Testis (tissue), 3 donors: Measurements from ENCODE around the gene GP1BB. TPM values are rescaled to one million over a fixed set of nuclear protein-coding genes. Genes with fewer than 3 reads are reported as not detected.

Experiments
- DNase-seq: peaks from one replicate; pipeline ENCODE4 v3.0.0-alpha.2; 2019
- H3K27ac ChIP-seq, 2 donors: fragments of 200-600 bp; sonication (generic); one replicate each; pipeline ENCODE4 v1.5.1; 2019
- H3K27me3 ChIP-seq: fragments of 200-600 bp; sonication (generic); one replicate; pipeline ENCODE4 v1.5.1; 2019
- H3K36me3 ChIP-seq: fragments of 200-600 bp; sonication (generic); one replicate; pipeline ENCODE4 v1.5.1; 2017; ENCODE audit warnings: low read depth; ENCODE audit errors: missing control alignments
- H3K4me1 ChIP-seq: fragments of 200-600 bp; sonication (generic); one replicate; pipeline ENCODE4 v1.5.1; 2019
- H3K4me3 ChIP-seq, 2 donors: fragments of 200-600 bp; sonication (generic); one replicate each; pipeline ENCODE4 v1.5.1; 2017 to 2019
- H3K9me3 ChIP-seq: fragments of 200-600 bp; sonication (generic); one replicate; pipeline ENCODE4 v1.5.1; 2017
- CTCF ChIP-seq, 3 experiments: fragments of 450-650 bp in 2 of 3; fragments of 200-600 bp in 1 of 3; sonication (generic) in 1 of 3; IDR thresholded peaks; one replicate each; pipeline ENCODE4 v1.5.1; 2016 to 2019; ENCODE audit warnings: antibody characterized with exemption in 3 of 3, mild to moderate bottlenecking in 2 of 3, moderate library complexity in 1 of 3
- POLR2A ChIP-seq: fragments of 450-650 bp; IDR thresholded peaks from one replicate; pipeline ENCODE4 v1.6.1; 2017; ENCODE audit warnings: antibody characterized with exemption, mild to moderate bottlenecking, moderate library complexity
- WGBS, 2 donors: methylation state at CpG; one replicate each; pipeline ENCODE4 v1.1.5; 2018; 5-methylcytosine and 5-hydroxymethylcytosine counted together
- intact Hi-C: fragments of 100-400 bp; cut with DNase I; formaldehyde crosslinking; loops from one replicate; pipeline ENCODE4 v1.15.1; 2023; ENCODE audit warnings: low total_unique reads
- polyA plus RNA-seq: library from polyadenylated mRNA; stranded (reverse); fragments of 350-450 nt; fragmentation: Illumina TruSeq; extraction: RNeasy Lipid Tissue Mini Kit (QIAGEN cat#74804); gene quantifications from one replicate; pipeline ENCODE4 v1.2.3, GENCODE V29; 2014; ENCODE audit warnings: low read depth, low replicate concordance; ENCODE audit not compliant: insufficient read depth
- total RNA-seq, 2 donors: library from RNA; depleted of rRNA; stranded (reverse); fragments of >200 nt; gene quantifications; one replicate each; pipeline ENCODE4 v1.2.3, GENCODE V29; 2016

The GP1BB gene
- total and polyA plus RNA-seq, 3 donors from 2014 or later = 28.0 to 65.1 TPM; not detected in 1

- intact Hi-C loops = no loop called here
- H3K4me1 ChIP-seq = no peaks in the 10 kb centered on the region
- no peaks in the 10 kb centered on the region for H3K27me3 ChIP-seq
- no peak for TF ChIP-seq POLR2A
- TF ChIP-seq CTCF (IDR thresholded peaks at IDR 0.05) = no peak
- H3K4me3 ChIP-seq = no peak overlapping the region
- no peak overlapping the region for H3K27ac ChIP-seq
- no peaks in the 10 kb centered on the region for H3K36me3 ChIP-seq
- DNase-seq = no peak
- H3K9me3 ChIP-seq = no peaks in the 10 kb centered on the region
- 88 to 93% methylated on average over 6 of the region's 6 CpGs for WGBS, 2 donors
Measured at GRCh38 chr22:19700790-19701419, 22.4 kb upstream of the GP1BB start.

- H3K36me3 ChIP-seq = no peaks in the 10 kb centered on the region
- H3K27me3 ChIP-seq = no peaks in the 10 kb centered on the region
- 89 to 92% methylated on average over 10 of the region's 10 CpGs for WGBS, 2 donors
- no peaks in the 10 kb centered on the region for H3K4me1 ChIP-seq
- intact Hi-C loops = no loop called here
- H3K4me3 ChIP-seq = no peak overlapping the region
- DNase-seq = no peak
- H3K27ac ChIP-seq = no peak overlapping the region
- no peaks in the 10 kb centered on the region for H3K9me3 ChIP-seq
- TF ChIP-seq POLR2A = no peak
- no peak for TF ChIP-seq CTCF (IDR thresholded peaks at IDR 0.05)
Measured at GRCh38 chr22:19701420-19702145, 21.8 kb upstream of the GP1BB start.

- no peak overlapping the region for H3K4me3 ChIP-seq
- H3K36me3 ChIP-seq = no peaks in the 10 kb centered on the region
- no peaks in the 10 kb centered on the region for H3K9me3 ChIP-seq
- intact Hi-C loops = no loop called here
- H3K4me1 ChIP-seq = no peaks in the 10 kb centered on the region
- WGBS, 2 donors = 87 to 88% methylated on average over 9 of the region's 9 CpGs
- DNase-seq = peak; percentile 6
- TF ChIP-seq POLR2A = no peak
- TF ChIP-seq CTCF (IDR thresholded peaks at IDR 0.05) = no peak
- no peak overlapping the region for H3K27ac ChIP-seq
- H3K27me3 ChIP-seq = no peaks in the 10 kb centered on the region
Measured at GRCh38 chr22:19703869-19704268, 19.5 kb upstream of the GP1BB start.

GRCh38 chr22:19704355-19705015 is 18.9 kb upstream of the GP1BB start:
- TF ChIP-seq CTCF (IDR thresholded peaks at IDR 0.05) (no peak), POLR2A (no peak)
- H3K4me1 ChIP-seq = no peaks in the 10 kb centered on the region
- no peaks in the 10 kb centered on the region for H3K9me3 ChIP-seq
- peak; percentile 10 for DNase-seq
- H3K27ac ChIP-seq = no peak overlapping the region
- WGBS, 2 donors = 79 to 90% methylated on average over 8 to 15 of the region's 15 CpGs
- no peaks in the 10 kb centered on the region for H3K36me3 ChIP-seq
- H3K27me3 ChIP-seq = no peaks in the 10 kb centered on the region
- no peak overlapping the region for H3K4me3 ChIP-seq
- intact Hi-C loops = no loop called here
